A204.1 (cell line): Measurements from ENCODE around the gene FUCA2.
"Not testable (repeated sequence)": the region's sequence is repeated elsewhere in the genome, so short reads cannot be mapped to it uniquely, and the experiment has no call there.

Experiments used
- FAIRE-seq: peaks from 2 replicates; lab custom pipeline; 2012; peaks lifted over from hg19 to GRCh38; lab: Jason Lieb, UNC

FUCA2 gene

GRCh38 chr6:143536461-143536865 lies 24.9 kb upstream of the FUCA2 start:
- FAIRE-seq = no peak

- no peak for FAIRE-seq
Measured at GRCh38 chr6:143535189-143535614, 23.7 kb upstream of the FUCA2 start.

GRCh38 chr6:143531720-143532499 lies 20.4 kb upstream of the FUCA2 start:
- FAIRE-seq = no peak

- no peak for FAIRE-seq
Measured at GRCh38 chr6:143529095-143529494, 17.6 kb upstream of the FUCA2 start.

- FAIRE-seq = no peak
Measured at GRCh38 chr6:143528164-143528811, 16.8 kb upstream of the FUCA2 start.

GRCh38 chr6:143527677-143528076 lies 16.2 kb upstream of the FUCA2 start:
- no peak for FAIRE-seq

- no peak for FAIRE-seq
Measured at GRCh38 chr6:143525356-143525755, 13.8 kb upstream of the FUCA2 start.

GRCh38 chr6:143522039-143522600 lies 10.6 kb upstream of the FUCA2 start:
- FAIRE-seq = no peak

- no peak for FAIRE-seq
Measured at GRCh38 chr6:143517447-143517773, 5.9 kb upstream of the FUCA2 start.

- FAIRE-seq = no peak
Measured at GRCh38 chr6:143516690-143517446, 5.3 kb upstream of the FUCA2 start.

- FAIRE-seq = no peak
Measured at GRCh38 chr6:143515766-143516355, 4.3 kb upstream of the FUCA2 start.

GRCh38 chr6:143515061-143515760 lies 3.7 kb upstream of the FUCA2 start:
- no peak for FAIRE-seq

GRCh38 chr6:143513410-143513809 lies 1.9 kb upstream of the FUCA2 start:
- FAIRE-seq = no peak

- not testable (repeated sequence) for FAIRE-seq
Measured at GRCh38 chr6:143510326-143510725, 1.2 kb downstream of the FUCA2 start.

- FAIRE-seq = no peak
Measured at GRCh38 chr6:143507358-143508145, 4.0 kb downstream of the FUCA2 start.

- FAIRE-seq = no peak
Measured at GRCh38 chr6:143506620-143507019, 4.9 kb downstream of the FUCA2 start.

- FAIRE-seq = no peak
Measured at GRCh38 chr6:143506199-143506598, 5.3 kb downstream of the FUCA2 start.

GRCh38 chr6:143505537-143505936 lies 6.0 kb downstream of the FUCA2 start:
- no peak for FAIRE-seq

GRCh38 chr6:143505111-143505510 lies 6.4 kb downstream of the FUCA2 start:
- FAIRE-seq = no peak

GRCh38 chr6:143504369-143504768 lies 7.2 kb downstream of the FUCA2 start:
- no peak for FAIRE-seq

GRCh38 chr6:143501851-143502250 lies 9.7 kb downstream of the FUCA2 start:
- peak; percentile 21 for FAIRE-seq
